K562 (cell line): Measurements from ENCODE around the gene ZNF521. TPM values are rescaled to one million over a fixed set of nuclear protein-coding genes. Genes with fewer than 3 reads are reported as not detected.

ENCODE experiments used
- ARID4B ChIP-seq: sonication (generic); formaldehyde crosslinking; IDR thresholded peaks from 2 replicates; pipeline ENCODE4 v1.8.0; 2022; ENCODE audit warnings: mild to moderate bottlenecking, missing genetic modification reagents
- CBX3 ChIP-seq, 2 experiments: IDR thresholded peaks; 1 replicate in 1 of 2; 2 replicates in 1 of 2; pipeline ENCODE4 v1.6.1; 2012; ENCODE audit warnings: inconsistent platforms in 2 of 2, low read length in 2 of 2, borderline replicate concordance in 1 of 2, control low read depth in 1 of 2
- JUND ChIP-seq, 2 experiments: IDR thresholded peaks; 2 replicates in 1 of 2; 3 replicates in 1 of 2; pipeline ENCODE4 v1.6.1; 2011; ENCODE audit warnings: borderline replicate concordance in 2 of 2, low read depth in 2 of 2, low read length in 2 of 2, improper control_type of control experiment in 1 of 2, missing biosample characterization in 1 of 2, missing genetic modification characterization in 1 of 2, missing genetic modification reagents in 1 of 2
- MED1 ChIP-seq: sonication (generic); formaldehyde crosslinking; IDR thresholded peaks from 2 replicates; pipeline ENCODE4 v1.8.1; 2023; ENCODE audit warnings: missing genetic modification reagents, borderline replicate concordance
- NFIC ChIP-seq: fragments of 450-650 bp; IDR thresholded peaks from 2 replicates; pipeline ENCODE4 v1.6.1; 2017; ENCODE audit warnings: mild to moderate bottlenecking, inconsistent platforms
- RFX1 ChIP-seq: fragments of 450-650 bp; IDR thresholded peaks from 2 replicates; pipeline ENCODE4 v1.6.1; 2016; ENCODE audit warnings: mild to moderate bottlenecking, moderate library complexity
- SAFB2 ChIP-seq: fragments of 200-400 bp; formaldehyde crosslinking; IDR thresholded peaks from 2 replicates; pipeline ENCODE4 v1.6.1; 2018; ENCODE audit warnings: borderline replicate concordance, low read length, low read depth, moderate library complexity; ENCODE audit not compliant: severe bottlenecking
- SREBF2 ChIP-seq: sonication (generic); formaldehyde crosslinking; IDR thresholded peaks from 2 replicates; pipeline ENCODE4 v1.4.0; 2020; ENCODE audit warnings: mild to moderate bottlenecking, missing genetic modification reagents
- SRSF9 ChIP-seq: fragments of 200-400 bp; formaldehyde crosslinking; IDR thresholded peaks from 2 replicates; pipeline ENCODE4 v1.6.1; 2017; ENCODE audit warnings: low read depth, low read length, borderline replicate concordance
- TAF7 ChIP-seq: fragments of 450-650 bp; IDR thresholded peaks from 2 replicates; pipeline ENCODE4 v1.6.1; 2016; ENCODE audit warnings: missing genetic modification characterization, missing compliant biosample characterization
- TEAD2 ChIP-seq: fragments of 450-650 bp; IDR thresholded peaks from 2 replicates; pipeline ENCODE4 v1.6.1; 2016; ENCODE audit warnings: missing genetic modification characterization, control low read depth, missing compliant biosample characterization
- TRIM25 ChIP-seq: fragments of 450-650 bp; IDR thresholded peaks from 2 replicates; pipeline ENCODE4 v1.7.0; 2016; ENCODE audit warnings: borderline replicate concordance
- USF1 ChIP-seq: sonication (generic); formaldehyde crosslinking; IDR thresholded peaks from 2 replicates; pipeline ENCODE4 v1.9.0; 2022; ENCODE audit warnings: mild to moderate bottlenecking, missing genetic modification reagents
- ZKSCAN8 ChIP-seq: fragments of 200-800 bp; sonication (Bioruptor generic); IDR thresholded peaks from 2 replicates; pipeline ENCODE4 v1.6.1; 2016; ENCODE audit warnings: missing genetic modification characterization, missing compliant biosample characterization
- ZNF217 ChIP-seq: sonication (generic); formaldehyde crosslinking; IDR thresholded peaks from 2 replicates; pipeline ENCODE4 v1.8.0; 2022; ENCODE audit warnings: mild to moderate bottlenecking, missing genetic modification reagents
- ZNF24 ChIP-seq: fragments of 450-650 bp; IDR thresholded peaks from 2 replicates; pipeline ENCODE4 v1.6.1; 2016
- ZNF316 ChIP-seq: fragments of 450-650 bp; IDR thresholded peaks from 2 replicates; pipeline ENCODE4 v1.6.1; 2016
- polyA plus RNA-seq, 8 experiments: library from polyadenylated mRNA; depleted of rRNA in 4 of 8; stranded (reverse) in 5 of 8; unstranded in 3 of 8; fragments of >200 nt; fragmentation: Nextera tagmentation in 2 of 8; fragmentation: Illumina TruSeq in 1 of 8; extraction: Ambion mirVana in 2 of 8; extraction: Trizol in 1 of 8; gene quantifications; 2 replicates each; pipeline versions ENCODE4 v1.2.1 to v1.2.3, GENCODE V29; 2011 to 2014; ENCODE audit warnings: inconsistent platforms in 1 of 8, missing spikeins in 1 of 8
- total RNA-seq, 7 experiments: library from RNA; depleted of rRNA in 6 of 7; stranded (reverse); fragments of >200 nt in 6 of 7; fragmentation: Illumina TruSeq in 2 of 7; extraction: Trizol in 2 of 7; gene quantifications; 2 replicates each; pipeline versions ENCODE4 v1.2.1 to v1.2.3, GENCODE V29; 2011 to 2021; ENCODE audit warnings: low replicate concordance in 1 of 7

ZNF521 gene
- total and polyA plus RNA-seq, 9 of the 15 experiments (the other 6 are each of a cell fraction or from before 2014, with no cell fraction given) = 1.2 to 5.8 (median 1.6) TPM

GRCh38 chr18:25239581-25240419 is 112.2 kb downstream of the ZNF521 start (continued):
- TF ChIP-seq TRIM25 = no peak; the same call in 1 of the 2 replicates
- TF ChIP-seq ZNF316 = no peak
- TF ChIP-seq SRSF9 = no peak
- no peak for TF ChIP-seq TAF7
- no peak for TF ChIP-seq ARID4B (CRISPR knock-in tag)
- no peak for TF ChIP-seq SREBF2 (CRISPR knock-in tag)
- TF ChIP-seq CBX3 (IDR thresholded peaks at IDR 0.05; ENCODE audit: borderline replicate concordance in 1 of 2, low read length in 2 of 2) = no peak
- TF ChIP-seq SAFB2 = no peak
- peak; percentile 25; the same call in 1 of the 2 replicates for TF ChIP-seq JUND (IDR thresholded peaks at IDR 0.05; ENCODE audit: borderline replicate concordance, low read depth, low read length)
- TF ChIP-seq JUND (tag; IDR thresholded peaks at IDR 0.05; ENCODE audit: borderline replicate concordance, low read depth, low read length) = 0 out of 3 replicates have a peak, but pooled peaks have one; percentile 28
- 0 out of 2 replicates have a peak, but pooled peaks have one; percentile 10 for TF ChIP-seq ZKSCAN8
- no peak for TF ChIP-seq RFX1
- no peak for TF ChIP-seq ZNF217 (CRISPR knock-in tag)
- TF ChIP-seq USF1 (CRISPR knock-in tag) = no peak
- no peak for TF ChIP-seq ZNF24
- TF ChIP-seq MED1 (CRISPR knock-in tag) = no peak
- no peak for TF ChIP-seq TEAD2 (tag)
- peak; percentile 70 for TF ChIP-seq NFIC
